NK-92 treated with Interleukin-12 subunit alpha and Interleukin-12 subunit beta, amount 100 ng/mL, for 24 hours (cell line): ENCODE data around the gene SLC25A13.

Source experiments
- DNase-seq: peaks from one replicate; lab custom pipeline; 2025; lab: John Stamatoyannopoulos, UW

The SLC25A13 gene

DNA sequence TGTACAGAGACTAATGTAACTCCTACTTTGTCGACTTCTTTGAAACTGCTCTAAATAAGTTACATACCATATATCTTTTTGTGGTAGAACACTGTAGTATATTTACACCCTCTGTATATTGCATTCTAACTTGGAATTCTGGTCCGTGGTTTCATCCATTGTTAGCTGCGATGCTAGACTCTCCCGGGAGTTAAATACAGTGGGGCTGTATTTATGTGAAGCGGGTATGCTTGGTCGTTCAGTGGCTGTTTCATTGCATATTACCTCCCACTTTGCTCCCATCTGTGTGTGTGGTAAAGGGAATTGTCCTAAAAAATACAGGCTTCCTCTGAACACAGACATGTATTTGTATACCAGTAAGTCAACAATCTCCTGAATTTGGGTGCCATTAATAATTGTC, 231.1 kb downstream of the SLC25A13 start:
- no peak for DNase-seq

DNA sequence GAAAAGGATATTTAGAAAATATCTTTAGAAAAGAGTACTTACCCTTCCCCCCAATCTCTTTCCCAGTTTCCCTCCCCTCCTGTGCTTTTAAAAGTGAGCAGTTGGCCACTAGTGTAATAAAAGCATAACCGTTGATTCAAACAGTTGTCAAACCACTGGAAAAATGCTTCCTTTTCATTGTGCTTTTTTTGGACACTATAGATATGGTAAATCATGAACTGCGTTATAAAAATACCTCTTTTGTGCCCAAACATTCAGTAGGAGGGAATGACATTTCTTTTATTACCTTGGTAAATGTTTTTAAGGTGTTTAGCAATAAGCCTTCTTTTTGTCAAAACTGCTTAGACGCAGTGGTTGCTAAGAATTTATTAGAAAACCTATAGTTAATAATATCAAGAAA, 232.4 kb downstream of the SLC25A13 start:
- no peak for DNase-seq

DNA sequence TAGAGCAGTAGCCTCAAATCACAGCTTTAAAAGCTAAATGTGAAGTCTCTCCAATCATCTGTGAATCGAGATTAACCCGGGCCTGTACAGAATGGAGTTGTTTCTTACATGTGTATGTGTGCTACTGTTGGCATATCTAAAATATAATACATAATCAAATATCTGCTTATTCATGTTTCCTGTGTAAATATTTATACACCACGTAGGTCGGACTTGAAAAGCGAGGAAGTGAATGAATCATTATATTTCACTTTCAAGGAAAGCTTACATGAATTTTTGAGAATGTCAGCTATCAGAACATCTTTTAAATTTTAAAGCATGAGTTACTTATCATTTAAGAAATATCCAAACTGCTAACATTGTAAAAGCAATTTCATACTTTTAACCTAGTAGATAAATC, 233.3 kb downstream of the SLC25A13 start:
- no peak for DNase-seq

DNA sequence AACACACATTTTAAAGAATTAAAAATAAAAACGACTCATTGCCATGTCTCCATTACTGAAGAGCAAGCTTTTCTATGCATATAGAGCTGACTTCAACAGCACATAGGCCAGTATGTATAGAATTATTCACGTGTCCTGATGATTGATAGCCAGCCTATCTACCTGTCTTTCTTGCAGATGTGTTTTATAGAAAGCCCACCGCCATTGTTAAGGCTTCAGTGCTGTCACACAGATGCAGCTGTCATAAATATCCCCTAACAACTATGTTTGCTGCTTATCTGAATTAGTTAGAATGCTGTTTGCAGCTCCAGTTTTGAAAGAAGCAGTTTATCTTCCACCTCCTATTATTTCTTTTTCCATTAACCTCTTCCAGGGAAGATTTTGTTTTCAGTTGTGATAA, 235.9 kb downstream of the SLC25A13 start:
- no peak for DNase-seq

DNA sequence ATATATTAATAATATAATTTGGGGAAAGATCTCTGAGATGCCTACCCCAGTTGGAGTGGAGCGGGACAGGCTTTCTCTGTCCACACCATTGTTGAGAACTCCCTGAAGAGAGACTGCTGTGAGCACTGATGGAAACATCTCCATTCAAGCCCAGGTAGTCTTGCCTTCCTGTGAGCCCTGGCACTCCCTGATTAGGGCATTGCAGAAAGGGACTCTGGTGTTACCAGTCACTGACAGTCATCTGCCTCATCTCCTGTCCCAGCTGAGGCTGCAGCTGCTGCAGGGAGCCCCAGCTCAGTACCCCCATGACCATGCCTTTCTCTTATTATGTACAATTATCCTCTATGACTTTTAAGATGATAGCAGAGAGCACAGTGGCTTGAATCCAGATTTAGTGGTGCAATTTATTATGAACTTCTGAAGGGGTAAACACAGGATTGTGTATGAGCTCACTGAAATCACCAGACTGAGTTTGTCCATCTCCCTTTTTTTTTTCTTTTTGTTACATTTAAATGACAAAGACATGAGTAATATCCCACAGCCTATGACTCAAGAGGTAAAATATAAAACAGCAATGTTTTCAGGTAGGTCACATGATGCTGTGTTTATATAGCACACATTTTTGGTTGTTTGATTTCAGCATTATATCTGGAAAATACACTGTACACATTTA, 236.9 kb downstream of the SLC25A13 start:
- no peak for DNase-seq

DNA sequence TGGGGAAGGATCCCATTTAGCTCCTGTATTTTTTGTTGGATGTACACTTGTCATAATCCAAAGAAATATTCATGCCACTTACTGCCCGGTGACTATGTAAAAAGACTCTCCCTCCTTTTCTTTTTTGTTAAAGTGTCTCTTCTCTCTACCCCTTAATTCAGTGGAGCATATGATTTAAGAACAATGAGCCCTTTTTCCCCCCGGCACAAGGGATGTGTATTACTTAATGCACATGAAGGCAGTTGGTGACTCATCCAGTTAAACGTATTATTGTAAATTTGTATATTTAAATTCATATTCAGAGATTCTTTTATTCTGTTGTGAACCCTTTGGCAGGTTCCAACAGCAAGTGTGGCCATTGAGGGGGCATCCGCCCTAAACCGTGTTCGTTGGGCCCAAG, 241.9 kb downstream of the SLC25A13 start:
- no peak for DNase-seq

DNA sequence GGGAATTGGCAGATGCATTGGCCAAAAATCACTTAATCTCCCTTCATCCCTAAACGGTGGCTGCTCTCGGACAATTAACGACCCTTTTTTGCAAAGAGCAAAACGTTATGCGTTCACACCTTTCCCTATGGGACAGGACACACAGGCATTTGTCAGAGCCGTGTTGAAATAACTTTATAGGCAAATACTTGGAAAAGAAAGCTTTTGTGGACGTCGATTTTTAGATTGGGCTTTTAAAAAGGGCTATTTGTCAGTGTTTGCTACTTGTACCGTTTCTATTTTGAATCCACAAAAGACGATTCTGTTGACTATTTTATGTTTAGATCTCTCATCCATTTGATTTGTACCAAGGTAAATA, 245.6 kb downstream of the SLC25A13 start:
- no peak for DNase-seq

DNA sequence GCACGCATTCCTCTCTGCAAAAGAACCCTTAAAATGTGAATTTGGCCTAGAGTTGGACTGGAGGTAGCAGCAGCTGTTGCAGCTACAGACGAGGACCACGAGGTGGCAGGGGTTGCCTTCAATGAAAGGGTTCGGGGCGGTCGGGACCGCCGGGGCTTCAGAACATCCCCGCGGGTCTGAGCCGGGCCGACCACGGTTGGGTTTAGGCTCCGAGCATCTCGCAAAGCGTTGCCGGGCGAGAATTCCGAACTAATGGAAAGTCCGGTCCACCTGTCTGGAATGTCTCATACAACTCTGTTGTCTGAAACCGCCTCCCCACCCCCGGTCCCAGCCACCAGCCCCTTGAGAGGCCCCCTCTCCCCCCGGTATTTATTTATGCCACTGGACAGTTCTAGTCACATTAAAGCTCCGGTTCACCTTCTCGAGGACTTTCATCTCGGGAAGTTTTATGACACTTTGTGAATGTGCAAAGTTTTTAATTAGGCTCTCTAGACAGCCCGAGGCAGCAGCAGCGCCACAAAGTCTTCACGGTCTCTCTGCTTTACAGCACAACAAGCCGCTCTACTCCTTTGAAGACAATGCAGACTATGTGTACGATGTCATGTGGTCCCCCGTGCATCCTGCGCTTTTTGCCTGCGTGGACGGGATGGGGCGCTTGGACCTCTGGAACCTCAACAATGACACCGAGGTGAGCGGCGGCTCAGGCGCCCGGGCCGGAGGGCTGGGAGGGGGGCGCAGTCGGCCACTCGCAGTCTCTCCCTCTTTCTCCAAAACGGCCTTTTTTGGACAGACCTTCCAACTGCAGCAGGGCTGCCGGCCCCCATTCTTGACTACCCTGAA, 246.2 kb downstream of the SLC25A13 start:
- peak; percentile 34 for DNase-seq

DNA sequence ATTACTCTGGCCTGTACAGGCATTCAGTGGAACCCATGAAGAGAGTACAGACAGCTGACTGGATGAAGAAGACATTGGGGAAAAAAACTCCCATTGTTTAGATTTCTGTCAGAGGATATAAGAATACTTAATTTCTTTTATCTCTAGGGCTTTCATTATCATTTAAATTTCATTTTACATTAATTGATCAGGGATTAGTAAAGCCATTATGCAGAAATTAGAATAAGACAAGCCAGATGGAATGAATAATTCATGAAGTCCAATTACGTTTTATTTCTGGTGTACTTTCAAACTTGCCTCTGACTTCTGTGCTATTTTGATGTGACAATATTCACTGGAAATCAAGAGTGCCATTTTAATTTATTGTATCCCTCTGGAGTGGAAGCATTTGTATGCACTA, 247.0 kb downstream of the SLC25A13 start:
- no peak for DNase-seq
